ENCODE results near the gene VCAN.
A peak's percentile ranks its signal among the peaks of the same experiment; 100 is the strongest.
"Not testable (repeated sequence)": the region's sequence is repeated elsewhere in the genome, so short reads cannot be mapped to it uniquely, and the experiment has no call there.

VCAN gene

DNA sequence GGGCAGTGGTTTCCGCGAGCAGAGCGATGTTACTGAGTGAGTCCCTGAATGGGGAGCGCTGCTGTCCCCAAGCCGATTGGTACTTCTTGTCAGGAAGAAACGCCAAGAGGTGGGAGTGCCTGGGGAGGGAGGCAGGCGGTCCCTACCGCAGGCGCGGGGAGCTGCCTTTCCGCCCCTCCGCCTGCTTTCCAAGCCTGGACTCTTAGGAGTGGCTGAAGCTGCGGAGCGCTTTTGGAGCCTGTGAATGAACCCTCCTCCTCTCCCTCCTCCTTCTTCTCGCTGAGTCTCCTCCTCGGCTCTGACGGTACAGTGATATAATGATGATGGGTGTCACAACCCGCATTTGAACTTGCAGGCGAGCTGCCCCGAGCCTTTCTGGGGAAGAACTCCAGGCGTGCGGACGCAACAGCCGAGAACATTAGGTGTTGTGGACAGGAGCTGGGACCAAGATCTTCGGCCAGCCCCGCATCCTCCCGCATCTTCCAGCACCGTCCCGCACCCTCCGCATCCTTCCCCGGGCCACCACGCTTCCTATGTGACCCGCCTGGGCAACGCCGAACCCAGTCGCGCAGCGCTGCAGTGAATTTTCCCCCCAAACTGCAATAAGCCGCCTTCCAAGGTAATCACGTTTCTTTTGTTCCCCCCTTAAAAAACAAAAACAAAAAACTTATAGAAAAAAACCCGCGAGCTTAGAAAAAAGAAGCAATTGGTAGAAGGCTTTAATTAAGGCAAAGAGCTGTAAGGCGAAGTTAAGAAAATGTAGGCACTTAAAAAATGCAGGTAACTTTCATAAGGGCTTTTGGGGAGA lies at the start of gene VCAN:
Gene VCAN (plus strand): TSS at position 340 of the 808 bp plus-strand sequence. CDS start 11,775 bp downstream, outside the sequence.
- no peak for DNase-seq

DNA sequence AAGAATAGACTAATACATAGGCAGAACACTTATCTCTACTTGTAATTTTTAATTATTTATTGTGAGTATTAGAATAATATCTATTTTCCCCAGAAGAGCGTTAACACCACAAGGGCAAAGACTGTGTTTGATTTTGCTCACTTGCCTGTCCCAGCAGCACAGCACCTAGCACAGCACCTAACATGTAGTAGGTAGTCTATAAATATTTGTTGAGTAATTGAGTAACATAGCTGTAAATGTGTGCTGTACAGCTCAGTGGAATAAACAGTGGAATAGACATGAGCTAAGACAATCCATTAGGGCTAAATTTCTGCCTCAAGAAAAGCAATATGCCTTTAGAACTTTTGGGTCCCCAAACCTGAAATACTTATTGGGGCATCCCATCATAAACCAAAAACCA lies 49.3 kb upstream of the VCAN start:
- no peak for DNase-seq

DNA sequence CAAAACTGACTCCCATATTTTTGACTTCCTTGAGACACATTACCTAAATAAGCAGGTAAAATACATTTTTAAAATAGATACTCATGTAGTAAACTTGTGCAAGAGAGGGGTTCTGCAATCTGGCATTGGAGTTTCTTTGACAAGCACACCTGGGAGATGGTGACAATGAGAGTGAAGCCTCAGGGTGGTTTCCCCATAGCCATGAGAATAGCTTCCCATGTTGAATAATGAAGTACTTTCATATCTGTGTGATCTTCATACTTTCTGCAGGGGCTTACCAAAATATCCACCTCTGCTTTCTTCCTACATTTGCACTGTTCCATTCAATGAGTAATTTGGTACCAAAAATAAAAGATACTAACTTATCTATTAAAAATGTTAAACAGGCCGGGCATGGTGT lies 44.7 kb upstream of the VCAN start:
- no peak for DNase-seq

DNA sequence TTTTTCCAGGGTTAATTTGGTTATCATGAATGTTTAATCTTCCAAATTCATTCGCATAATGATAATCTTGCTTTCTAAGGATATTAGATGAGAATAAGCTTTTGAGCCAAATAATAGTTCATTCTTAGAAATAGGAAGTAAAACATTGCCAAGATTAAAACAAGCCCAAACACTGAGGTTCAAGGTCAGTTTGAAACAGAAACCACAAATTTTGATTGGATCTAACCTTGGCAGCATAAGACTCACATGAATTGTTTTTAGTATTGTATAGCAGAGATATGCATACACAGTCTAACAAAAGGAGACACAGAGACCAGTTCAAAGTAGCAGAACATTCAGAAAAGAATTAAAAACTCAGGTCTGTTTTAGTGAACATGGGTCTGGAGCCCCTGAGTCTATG lies 43.4 kb upstream of the VCAN start:
- DNase-seq = no peak

DNA sequence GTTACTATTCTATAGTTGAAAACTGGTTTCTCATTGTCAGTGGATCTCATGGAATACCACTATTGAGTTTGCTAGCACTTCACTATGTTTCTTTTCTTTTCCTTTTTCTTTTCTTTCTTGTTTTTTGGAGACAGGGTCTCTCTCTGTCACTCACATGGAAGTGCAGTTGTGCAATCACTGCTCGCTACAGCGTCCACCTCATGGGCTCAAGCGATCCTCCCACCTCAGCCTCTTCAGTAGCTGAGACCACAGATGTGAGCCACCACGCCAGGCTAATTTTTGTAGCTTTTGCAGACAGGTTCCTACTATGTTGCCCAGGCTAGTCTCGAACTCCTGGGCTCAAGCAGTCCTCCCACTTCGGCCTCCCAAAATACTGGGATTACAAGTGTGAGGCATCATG lies 42.7 kb upstream of the VCAN start:
- DNase-seq = no peak

DNA sequence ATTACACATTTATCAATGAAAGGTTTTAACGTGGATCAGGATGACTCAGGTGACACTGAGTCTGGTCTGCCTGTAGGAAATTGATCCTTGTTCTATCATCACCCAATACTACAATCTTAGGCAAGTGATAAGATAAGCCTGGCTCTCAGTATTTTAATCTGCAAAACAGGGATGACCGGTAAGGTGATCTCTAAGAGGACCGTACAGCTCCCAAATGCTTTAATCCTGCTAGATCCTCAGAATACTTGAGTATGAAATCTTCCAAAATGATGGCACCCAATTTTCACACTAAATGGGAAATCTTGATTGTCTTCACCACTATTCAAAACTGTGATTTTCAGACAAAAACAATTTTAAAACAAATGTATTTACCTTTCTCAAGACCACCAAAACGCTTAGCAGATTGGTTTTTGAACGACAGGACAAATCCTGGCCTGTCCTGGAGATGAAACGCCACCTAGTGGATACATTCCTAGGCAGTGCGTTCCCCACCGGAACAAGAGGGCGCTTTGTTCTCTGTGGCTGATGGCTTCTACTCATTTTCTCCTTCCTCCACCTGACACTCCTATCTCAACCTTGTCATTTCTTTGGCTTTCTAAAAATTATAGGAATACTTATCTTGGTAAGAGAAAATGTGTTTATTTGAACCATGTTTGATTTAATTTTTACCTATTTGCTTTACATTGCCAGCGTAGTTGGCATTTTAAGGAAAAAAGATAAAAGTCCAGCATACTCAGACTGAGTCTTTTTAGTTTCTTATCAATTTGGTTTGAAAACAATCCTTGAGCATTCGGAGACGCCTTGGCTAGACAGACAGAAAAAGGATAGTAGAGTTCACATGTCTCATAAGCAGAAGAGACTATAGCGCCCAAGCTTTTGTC lies 41.2 kb upstream of the VCAN start:
- peak; percentile 53 for DNase-seq

DNA sequence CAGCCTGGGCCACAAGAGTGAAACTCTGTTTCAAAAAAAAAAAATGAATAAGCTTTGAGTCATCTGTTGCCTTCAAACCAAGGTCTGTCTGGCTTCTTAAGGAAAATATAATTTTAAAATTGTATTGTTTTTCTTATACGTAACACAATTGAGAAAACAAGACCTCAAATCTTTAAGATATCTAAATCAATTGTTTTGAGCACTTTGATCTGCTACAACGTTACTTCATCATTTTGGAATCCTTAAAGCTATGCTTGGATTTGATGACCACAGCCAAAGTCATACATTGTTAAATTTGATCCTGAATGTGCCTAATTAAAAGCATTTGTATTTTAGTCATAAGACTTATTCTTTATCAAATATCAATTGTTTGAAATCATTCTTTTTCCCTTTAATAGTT lies 37.7 kb upstream of the VCAN start:
- no peak for DNase-seq

DNA sequence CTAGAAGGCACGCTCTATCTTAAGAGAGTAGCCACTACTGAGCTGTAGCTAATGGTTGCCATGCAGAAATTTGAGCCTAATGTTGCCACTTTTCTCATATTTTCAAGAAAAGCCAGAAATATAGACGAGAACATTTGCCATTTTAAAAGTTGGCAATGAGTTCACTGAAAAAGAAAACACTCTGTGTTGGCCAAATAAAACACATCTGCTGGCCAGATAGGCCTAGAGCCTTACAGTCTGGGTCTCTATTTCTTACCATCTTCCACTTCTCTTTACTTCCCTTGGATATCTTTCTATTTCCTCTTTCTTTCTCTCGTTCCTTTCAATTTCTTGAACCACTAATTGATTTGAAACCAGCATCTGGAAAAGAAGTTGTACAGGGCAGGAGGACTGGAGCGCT lies 36.6 kb upstream of the VCAN start:
- no peak for DNase-seq

DNA sequence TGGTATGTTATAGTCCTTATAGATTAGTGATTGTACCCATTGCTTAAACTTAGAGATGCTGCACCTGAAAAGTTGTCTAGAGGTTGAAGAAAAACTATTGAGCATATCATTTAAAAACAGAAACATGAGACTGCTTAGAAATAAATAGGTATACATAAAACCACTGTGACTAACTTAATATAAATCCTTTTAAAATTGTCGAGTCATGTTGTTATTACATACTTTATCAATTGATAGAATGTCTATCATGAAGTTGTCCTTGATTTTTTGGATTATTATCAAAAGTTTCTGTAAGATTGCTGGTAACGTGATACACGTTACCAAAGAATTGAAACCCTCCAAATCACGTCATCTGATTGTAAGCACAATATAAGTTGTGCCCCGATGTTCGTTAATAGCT lies 35.3 kb upstream of the VCAN start:
- DNase-seq = no peak

DNA sequence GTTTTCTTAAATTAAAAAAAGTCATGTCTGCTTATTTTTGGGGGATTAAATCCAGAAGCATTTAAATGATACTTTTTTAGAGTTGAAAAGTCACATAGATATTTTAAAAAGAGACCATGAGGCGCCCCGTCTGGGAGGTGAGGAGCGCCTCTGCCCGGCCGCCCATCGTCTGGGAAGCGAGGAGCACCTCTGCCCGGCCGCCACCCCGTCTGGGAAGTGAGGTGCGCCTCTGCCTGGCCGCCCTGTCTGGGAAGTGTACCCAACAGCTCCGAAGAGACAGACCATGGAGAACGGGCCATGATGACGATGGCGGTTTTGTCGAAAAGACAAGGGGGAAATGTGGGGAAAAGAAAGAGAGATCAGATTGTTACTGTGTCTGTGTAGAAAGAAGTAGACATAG lies 33.8 kb upstream of the VCAN start:
- DNase-seq = not testable (repeated sequence)

DNA sequence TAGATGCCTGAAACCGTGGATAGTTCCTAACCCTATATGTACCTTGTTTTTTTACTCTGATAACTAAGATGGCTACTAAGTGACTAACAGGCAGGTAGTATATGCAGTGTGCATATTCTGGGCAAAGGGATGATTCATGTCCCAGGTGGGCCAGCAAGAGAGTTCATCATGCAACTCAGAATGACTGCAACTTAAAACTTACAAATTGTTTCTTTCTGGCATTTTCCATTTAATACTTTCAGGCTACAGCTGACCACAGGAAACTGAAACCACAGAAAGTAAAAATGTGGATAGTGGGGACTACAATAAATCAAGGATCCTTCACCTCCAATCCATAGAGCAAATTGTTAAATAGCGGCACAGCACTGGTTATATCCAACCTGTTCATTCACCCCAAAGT lies 30.7 kb upstream of the VCAN start:
- DNase-seq = no peak

DNA sequence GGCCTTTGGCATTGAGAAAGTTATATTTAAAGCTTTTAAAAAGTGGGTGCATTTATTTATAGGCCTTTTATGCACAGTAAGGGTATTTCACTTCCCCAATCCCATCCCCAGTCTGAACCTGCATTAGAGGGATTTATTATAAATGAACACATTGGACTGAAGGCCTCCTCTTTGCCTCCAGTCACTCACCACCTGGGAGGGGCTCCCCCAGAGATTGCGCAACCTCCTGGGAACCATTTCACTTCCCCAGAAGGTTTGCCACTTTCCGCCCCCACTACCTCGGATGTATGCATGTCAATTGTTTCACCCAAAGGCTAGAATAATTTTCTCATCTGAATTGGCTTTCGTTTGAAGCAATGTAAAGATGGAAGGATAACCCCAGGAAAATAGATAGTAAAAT lies 29.8 kb upstream of the VCAN start:
- no peak for DNase-seq

DNA sequence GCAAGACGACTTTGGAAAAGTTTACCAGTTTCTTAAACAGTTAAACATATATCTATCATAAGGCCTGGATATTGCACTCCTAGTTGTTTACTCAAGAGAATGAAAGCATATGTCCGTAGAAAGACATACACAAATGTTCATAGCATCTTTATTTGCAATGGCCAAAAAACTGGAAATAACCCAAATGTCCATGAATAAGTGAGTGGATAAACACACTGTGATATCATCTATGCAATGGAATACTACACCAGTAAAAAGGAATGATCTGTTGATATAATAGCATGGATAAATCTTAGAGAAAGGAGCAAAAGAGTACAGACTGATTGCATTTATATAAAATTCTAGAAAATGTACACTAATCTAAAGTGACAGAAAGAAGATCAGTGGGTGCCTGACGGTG lies 28.0 kb upstream of the VCAN start:
- no peak for DNase-seq

DNA sequence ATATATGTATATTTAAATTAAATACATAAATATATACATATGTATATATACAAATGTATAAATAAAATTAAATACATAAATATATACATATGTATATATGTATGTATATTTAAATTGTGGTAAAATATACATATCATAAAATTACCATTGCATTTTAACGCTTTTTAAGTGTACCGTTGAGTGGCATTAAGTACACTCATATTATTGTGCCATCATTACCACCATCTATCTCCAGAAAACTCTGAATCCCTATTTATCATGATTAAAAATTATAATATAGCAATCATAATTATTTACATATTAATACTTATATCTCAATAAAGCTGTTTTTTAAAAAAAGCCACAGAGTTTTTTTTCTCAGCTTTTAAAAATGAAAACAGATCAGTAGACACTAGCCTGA lies 27.1 kb upstream of the VCAN start:
- DNase-seq = no peak

DNA sequence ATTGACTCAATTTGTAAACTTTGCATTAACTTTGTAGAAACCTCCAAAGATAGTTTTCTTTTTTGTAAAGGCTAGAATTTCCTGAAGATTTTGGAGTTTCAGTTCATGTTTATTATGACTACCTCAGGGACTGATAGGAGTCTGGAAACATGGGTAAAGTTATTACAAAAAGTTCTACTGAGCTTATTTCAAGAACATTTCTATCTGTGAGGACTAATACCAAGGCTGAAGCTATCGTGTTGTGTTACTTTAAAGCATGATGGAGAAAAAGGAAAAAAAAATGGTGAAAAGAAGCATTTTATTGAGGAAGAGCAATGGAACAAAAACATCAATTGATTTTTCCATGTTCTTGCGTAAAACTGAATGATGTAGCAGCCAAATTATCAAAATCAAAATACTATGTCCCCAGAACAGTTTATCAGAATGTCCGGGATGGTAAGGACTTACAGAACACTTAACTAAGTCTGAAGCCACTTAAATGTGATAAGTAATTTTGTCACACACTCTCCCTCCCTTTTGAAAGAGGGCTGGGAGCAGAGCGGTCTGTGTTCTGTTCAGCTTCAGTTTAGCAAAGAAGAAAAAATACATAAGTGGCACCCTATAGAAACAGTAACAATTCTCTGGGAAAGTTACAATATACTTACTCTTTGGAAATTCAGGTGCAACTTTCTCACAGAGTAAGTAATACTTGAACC lies 25.1 kb upstream of the VCAN start:
- DNase-seq = no peak

DNA sequence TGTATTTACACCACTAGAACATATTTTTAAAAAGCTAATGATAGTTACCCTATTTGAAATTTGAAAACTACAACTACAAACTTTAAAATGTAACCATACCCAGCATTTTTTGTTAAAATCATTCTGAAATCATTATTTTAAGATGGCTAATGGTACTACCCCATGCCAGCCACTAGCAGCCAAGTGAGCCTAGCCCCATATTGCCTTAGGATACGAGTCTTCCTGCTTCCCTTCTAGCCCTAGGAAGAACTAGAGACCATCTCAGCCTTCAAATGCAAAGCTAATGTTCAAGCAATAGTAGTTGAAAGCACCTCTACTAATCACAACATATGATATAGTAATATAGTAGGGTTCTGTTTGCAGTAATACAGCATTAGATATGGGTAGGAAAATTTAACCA lies 24.0 kb upstream of the VCAN start:
- DNase-seq = no peak

DNA sequence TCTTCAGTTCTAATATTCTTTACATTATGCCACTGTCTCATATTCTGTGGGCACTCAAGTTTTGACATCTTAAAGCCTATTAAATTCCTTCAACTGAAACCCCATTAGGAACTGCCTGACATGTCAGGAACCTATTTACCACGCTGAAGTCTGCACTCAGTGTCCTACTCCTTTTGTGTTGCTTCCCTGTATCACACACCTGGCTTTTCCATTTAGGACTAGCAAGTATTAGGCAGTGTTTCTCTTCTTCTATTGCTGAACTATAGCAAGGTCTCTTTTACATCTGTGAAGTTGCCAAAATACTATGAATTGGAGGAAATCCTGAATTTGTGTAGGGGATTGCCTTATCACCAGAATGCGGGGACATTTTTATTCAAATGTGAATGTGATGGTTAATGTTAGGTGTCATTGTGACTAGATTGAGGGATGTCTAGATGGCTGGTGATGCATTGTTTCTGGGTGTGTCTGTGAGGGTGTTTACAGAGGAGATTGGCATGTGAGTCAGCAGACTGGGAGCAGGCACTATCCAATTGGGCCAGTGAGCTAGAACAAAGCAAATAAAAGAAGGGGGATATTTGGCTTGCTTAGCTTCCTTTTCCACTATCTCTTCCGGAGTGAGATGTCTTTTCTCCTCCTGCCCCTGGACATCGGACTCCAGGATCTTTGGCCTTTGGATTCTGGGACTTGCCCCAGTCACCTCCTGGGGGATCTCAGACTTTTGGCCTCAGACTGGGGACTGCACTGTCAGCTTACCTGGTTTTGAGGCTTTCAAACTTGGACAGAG lies 21.2 kb upstream of the VCAN start:
- DNase-seq = no peak

DNA sequence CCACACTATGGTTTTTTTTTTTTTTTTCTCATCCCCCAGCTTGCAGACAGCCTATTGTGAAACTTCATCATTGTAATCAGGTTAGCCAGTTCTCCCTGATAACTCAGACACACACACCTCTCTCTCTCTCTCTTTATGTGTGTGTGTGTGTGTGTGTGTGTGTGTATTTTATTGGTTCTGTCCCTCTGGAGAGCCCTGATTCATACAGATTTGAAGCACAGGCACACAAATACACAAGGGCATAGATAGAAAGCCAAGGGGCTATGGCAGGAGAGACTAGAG lies 20.6 kb upstream of the VCAN start:
- no peak for DNase-seq

DNA sequence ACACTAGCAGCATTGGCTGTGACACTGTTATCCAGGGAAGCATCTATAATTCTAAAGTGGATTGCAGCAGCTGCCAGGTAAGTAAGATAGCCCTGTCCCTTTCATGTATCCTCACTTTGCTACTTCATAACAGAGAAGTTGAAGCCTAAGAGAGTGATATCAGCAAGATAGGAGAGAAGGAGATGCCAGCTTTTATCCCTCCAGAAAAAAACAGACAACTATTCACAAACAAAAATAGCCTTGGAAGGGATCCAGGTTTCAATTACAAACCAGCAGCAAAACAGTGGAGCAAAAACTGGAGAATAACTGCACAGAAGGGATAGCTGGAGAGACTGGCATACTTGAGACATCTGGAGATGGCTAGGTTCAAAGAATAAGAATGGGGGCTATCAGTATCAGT lies 19.6 kb upstream of the VCAN start:
- no peak for DNase-seq

DNA sequence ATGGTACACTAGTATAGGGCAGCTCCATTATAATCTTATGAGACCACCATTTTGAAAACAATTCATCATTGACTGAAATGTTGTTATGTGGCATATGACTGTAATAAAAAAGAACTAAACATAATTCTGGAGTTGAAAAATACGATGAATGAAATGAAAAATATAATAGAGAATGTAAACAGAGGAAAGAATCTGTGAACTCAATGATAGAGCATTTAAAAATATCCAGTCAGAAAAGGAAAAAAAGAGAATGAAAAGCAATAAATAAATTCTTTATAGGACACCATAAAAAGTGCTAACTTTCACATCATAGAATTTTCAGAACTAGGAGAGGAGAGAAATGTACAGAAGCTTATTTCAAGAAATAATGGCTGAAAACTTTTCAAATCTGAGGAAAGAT lies 17.6 kb upstream of the VCAN start:
- no peak for DNase-seq

DNA sequence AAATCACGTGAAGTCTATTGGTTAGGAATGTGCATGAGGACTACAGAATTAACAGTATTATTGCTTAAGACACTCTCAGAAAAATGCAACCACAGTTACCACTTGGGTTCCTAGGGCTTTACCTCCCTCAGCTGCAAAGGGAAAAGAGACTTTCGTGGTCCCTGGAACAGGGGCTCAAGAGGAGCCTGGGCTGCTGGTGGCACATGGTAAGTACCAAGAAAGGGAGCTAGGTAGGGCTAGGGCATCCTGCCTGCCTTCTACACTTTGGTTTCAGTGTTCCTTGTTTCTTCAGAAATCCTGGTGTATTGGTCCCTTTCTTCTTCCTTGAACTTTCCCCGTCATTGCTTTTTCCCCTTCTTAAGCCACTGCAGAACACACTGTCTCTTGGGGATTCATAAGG lies 7.3 kb upstream of the VCAN start:
- DNase-seq = no peak

DNA sequence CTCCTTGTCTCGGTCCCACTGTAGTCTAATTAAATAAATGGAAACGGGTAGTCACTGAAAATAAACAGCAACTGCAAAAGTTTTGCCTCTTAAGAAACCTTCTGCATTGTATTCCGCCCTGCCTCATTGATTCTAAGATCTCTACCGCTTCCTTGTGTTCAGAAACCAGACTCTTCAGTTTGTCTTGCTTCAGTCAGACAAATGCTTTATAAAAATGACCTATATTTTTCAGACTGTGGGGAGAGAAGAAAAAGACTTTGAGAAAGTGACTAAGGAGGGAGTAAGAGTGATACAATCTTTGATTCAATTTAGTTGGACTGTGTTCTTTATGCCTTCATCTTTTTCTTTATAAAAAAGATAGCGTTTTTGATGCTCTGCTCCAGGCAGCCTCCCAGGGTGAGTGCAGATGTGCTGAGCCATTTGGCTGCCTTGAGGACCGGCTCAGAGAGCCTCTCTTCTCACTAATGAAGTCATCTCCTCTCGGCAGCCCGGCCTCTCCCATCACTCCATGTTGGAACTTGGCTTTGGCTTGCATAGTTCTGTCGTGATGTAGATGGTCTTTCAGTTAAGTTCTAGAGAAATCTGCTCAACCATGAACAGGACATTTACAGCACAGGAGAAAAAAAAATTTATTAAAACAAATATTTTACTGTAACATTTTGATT lies 4.0 kb upstream of the VCAN start:
- DNase-seq = no peak

DNA sequence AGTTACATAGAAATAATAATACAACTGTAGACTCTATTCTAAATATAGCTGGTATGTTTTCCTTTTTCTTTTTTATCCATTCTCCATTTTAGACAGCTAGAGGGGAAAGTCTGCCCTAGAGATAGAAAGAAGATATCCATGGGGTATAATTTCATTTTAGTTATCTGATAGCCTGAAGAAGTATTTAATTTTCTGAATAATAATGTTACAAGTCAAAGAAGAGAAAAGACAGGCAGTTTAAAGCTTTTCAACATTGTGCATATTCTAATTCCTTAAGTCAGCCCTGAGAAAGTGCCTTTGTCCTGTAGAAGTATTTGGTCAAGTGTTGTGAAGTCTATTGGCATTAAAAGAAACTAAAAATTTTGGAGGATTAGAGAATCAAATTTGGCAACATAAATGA lies 2.5 kb upstream of the VCAN start:
- no peak for DNase-seq
